Heart left ventricle (tissue), 16 donors: Measurements from ENCODE around the gene RPS6KA5. TPM values are rescaled to one million over a fixed set of nuclear protein-coding genes. Genes with fewer than 3 reads are reported as not detected.

Source experiments
- ATAC-seq, 4 donors: fragments of 200-7000 bp; cut with Tn5 transposase; one replicate each; pipeline ENCODE4 v1.9.1; 2020 to 2022; ENCODE audit warnings: moderate library complexity in 4 of 4, mild to moderate bottlenecking in 3 of 4, moderate number of reproducible peaks in 1 of 4
- DNase-seq, 5 donors: peaks; one replicate each; pipeline ENCODE4 v3.0.0-alpha.2; 2020
- H3K27ac ChIP-seq, 12 donors: fragments of 200-600 bp; sonication (generic) in 4 of 12; one replicate each; pipeline versions ENCODE4 v1.5.0 to v1.8.0; 2016 to 2022; ENCODE audit warnings: mild to moderate bottlenecking in 2 of 12
- H3K27me3 ChIP-seq, 9 donors: fragments of 200-600 bp; sonication (generic) in 2 of 9; one replicate each; pipeline versions ENCODE4 v1.5.1 to v1.8.0; 2016 to 2022; ENCODE audit warnings: mild to moderate bottlenecking in 3 of 9
- H3K36me3 ChIP-seq, 9 donors: fragments of 200-600 bp; sonication (generic) in 2 of 9; one replicate each; pipeline versions ENCODE4 v1.5.0 to v1.8.0; 2018 to 2022; ENCODE audit warnings: mild to moderate bottlenecking in 2 of 9
- H3K4me1 ChIP-seq, 12 donors: fragments of 200-600 bp; sonication (generic) in 4 of 12; one replicate each; pipeline versions ENCODE4 v1.5.0 to v1.8.0; 2016 to 2022; ENCODE audit warnings: mild to moderate bottlenecking in 3 of 12
- H3K4me3 ChIP-seq, 12 donors: fragments of 200-600 bp; sonication (generic) in 4 of 12; one replicate each; pipeline versions ENCODE4 v1.5.0 to v1.8.0; 2017 to 2022; ENCODE audit warnings: mild to moderate bottlenecking in 9 of 12, moderate library complexity in 4 of 12
- H3K9me3 ChIP-seq, 12 donors: fragments of 200-600 bp; sonication (generic) in 4 of 12; one replicate each; pipeline versions ENCODE4 v1.5.0 to v1.8.0; 2016 to 2022; ENCODE audit warnings: mild to moderate bottlenecking in 1 of 12
- POLR2A ChIP-seq, 2 donors: fragments of 450-650 bp; IDR thresholded peaks; one replicate each; pipeline ENCODE4 v1.6.1; 2017; ENCODE audit warnings: antibody characterized with exemption in 2 of 2, mild to moderate bottlenecking in 2 of 2, moderate library complexity in 2 of 2
- WGBS, 4 donors: extraction: QIAGEN DNeasy Blood & Tissue Kit in 2 of 4; methylation state at CpG; one replicate each; pipeline versions ENCODE4 v1.1.5 to v1.1.7; 2013 to 2018; 5-methylcytosine and 5-hydroxymethylcytosine counted together
- intact Hi-C, 10 donors: fragments of 100-400 bp; cut with DNase I; formaldehyde crosslinking; loops; one replicate each; pipeline versions ENCODE4 v1.11.1 to v1.14.2; 2022
- polyA plus RNA-seq, 2 donors: library from polyadenylated mRNA; stranded (reverse); fragments of 200-250 nt; gene quantifications; one replicate each; pipeline ENCODE4 v1.2.3, GENCODE V29; 2013
- total RNA-seq, 9 donors: library from RNA; depleted of rRNA in 2 of 9; stranded (reverse); fragments of >200 nt in 2 of 9; fragmentation: NEBNext Ultra II Directional in 3 of 9; extraction: Animal tissue kit (Norgen Biotek cat#: 25700) in 3 of 9; gene quantifications; one replicate each; pipeline versions ENCODE4 v1.1.0 to v1.2.4, GENCODE V29; 2016 to 2023
- TF ChIP-seq, protein P1 (sequence below), 12 donors: fragments of 200-600 bp; sonication (generic) in 4 of 12; IDR thresholded peaks; one replicate each; pipeline versions ENCODE4 v1.5.0 to v1.8.0; 2018 to 2022; ENCODE audit warnings: antibody characterized with exemption in 12 of 12, mild to moderate bottlenecking in 5 of 12
- donor health status: ischemic (EF 13 %, LVEDD 7.1; RV severe dilation, severe dysfunction).
- donor health status: healthy with polysubstance abuse.
- donor health status: DM: no; HTN: yes; CAD: no.
- donor health status: DM: no; HTN: no; CAD: no.
- donor health status: ischemic (EF 25% LVEDD 6.9; RV normal size, moderate dysfunction).
- donor health status: ischemic (EF 25% LVEDD 5.7; RV mildly dilated, moderate dysfunction).
- donor health status: healthy.
- donor health status: DM: yes; HTN: yes; CAD: no.
- donor health status: ischemic (EF 35%, LVEDD 5.7; RV mildly dilated, moderate dysfunction).
- donor health status: nonischemic (EF 11% LVEDD 7.7; RV severe dilation, severe dysfunction).
- donor health status: DM: yes; HTN: yes; CAD: no.
- donor health status: PGD.
- donor health status: ischemic (EF 29% LVEDD 5.4; RV normal size, mild dysfunction).
- donor health status: nonischemic (EF 23%, LVEDD 6.1; RV moderate dilation, normal function).

RPS6KA5 gene
- total and polyA plus RNA-seq, 11 donors: 0.72 to 13.3 (median 8.5) TPM

- Histone ChIP-seq H3K4me3 (no peak overlapping the region), H3K4me1 (peaks cover 0 to 19% (median 0%) of the 10 kb centered on the region in 12 donors), H3K27me3 (no peaks in the 10 kb centered on the region), H3K27ac (no peak overlapping the region), H3K9me3 (peaks cover 0 to 8% (median 0%) of the 10 kb centered on the region in 12 donors), H3K36me3 (peaks cover 0 to 3% (median 0%) of the 10 kb centered on the region in 9 donors)
- DNase-seq: no peak
- no peak for ATAC-seq
- intact Hi-C loops: no loop called here
- TF ChIP-seq, protein P1, sequence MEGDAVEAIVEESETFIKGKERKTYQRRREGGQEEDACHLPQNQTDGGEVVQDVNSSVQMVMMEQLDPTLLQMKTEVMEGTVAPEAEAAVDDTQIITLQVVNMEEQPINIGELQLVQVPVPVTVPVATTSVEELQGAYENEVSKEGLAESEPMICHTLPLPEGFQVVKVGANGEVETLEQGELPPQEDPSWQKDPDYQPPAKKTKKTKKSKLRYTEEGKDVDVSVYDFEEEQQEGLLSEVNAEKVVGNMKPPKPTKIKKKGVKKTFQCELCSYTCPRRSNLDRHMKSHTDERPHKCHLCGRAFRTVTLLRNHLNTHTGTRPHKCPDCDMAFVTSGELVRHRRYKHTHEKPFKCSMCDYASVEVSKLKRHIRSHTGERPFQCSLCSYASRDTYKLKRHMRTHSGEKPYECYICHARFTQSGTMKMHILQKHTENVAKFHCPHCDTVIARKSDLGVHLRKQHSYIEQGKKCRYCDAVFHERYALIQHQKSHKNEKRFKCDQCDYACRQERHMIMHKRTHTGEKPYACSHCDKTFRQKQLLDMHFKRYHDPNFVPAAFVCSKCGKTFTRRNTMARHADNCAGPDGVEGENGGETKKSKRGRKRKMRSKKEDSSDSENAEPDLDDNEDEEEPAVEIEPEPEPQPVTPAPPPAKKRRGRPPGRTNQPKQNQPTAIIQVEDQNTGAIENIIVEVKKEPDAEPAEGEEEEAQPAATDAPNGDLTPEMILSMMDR (IDR thresholded peaks at IDR 0.05): no peak
- TF ChIP-seq POLR2A (IDR thresholded peaks at IDR 0.05): no peak
These were observed 88.8 kb downstream of the RPS6KA5 start for GRCh38 chr14:90971687-90972086.

DNA sequence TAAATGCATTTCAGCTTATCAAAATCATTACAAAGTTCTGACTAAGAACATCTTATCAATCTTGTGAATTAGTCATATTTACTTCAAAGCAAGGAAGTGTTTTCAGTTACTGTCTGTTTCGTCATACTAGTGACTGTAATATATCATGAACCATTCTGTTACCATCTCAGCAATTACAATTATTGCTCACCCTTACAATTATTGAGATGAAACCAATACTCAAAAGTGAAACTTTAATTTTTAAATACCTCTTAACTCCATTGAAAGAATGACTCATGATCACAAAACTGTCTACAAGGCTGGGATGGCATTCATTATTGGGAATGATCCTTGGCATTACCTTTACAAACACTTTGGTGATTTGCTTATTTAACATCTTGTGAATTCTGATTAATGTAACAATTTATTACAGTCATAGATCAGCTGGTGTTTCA is 90.3 kb downstream of the RPS6KA5 start:
- DNase-seq (no peak), ATAC-seq (no peak)
- intact Hi-C loops: no loop called here
- 80 to 93% (median 87%) methylated on average over 1 of the region's 1 CpG for WGBS, 4 donors
- no peak overlapping the region for H3K4me3 ChIP-seq
- no peaks in the 10 kb centered on the region for H3K36me3 ChIP-seq
- no peak for TF ChIP-seq POLR2A (IDR thresholded peaks at IDR 0.05)
- TF ChIP-seq, protein P1 (IDR thresholded peaks at IDR 0.05): no peak
- H3K27me3 ChIP-seq: no peaks in the 10 kb centered on the region
- H3K4me1 ChIP-seq: peaks cover 0 to 19% (median 0%) of the 10 kb centered on the region in 12 donors
- H3K9me3 ChIP-seq: peaks cover 0 to 8% (median 0%) of the 10 kb centered on the region in 12 donors
- no peak overlapping the region for H3K27ac ChIP-seq

GRCh38 chr14:90969531-90970166 is 90.8 kb downstream of the RPS6KA5 start:
- Histone ChIP-seq H3K4me3 (no peak overlapping the region), H3K27me3 (no peaks in the 10 kb centered on the region), H3K27ac (no peak overlapping the region), H3K9me3 (peaks cover 0 to 8% (median 0%) of the 10 kb centered on the region in 12 donors), H3K4me1 (peaks cover 0 to 19% (median 0%) of the 10 kb centered on the region in 12 donors), H3K36me3 (no peaks in the 10 kb centered on the region)
- intact Hi-C loops: no loop called here
- no peak for TF ChIP-seq POLR2A (IDR thresholded peaks at IDR 0.05)
- TF ChIP-seq, protein P1 (IDR thresholded peaks at IDR 0.05): no peak
- ATAC-seq (no peak), DNase-seq (no peak)
- WGBS, 4 donors: 59 to 63% (median 61%) methylated on average over 3 of the region's 3 CpGs

GRCh38 chr14:90968025-90968424 is 92.4 kb downstream of the RPS6KA5 start:
- TF ChIP-seq POLR2A (IDR thresholded peaks at IDR 0.05): no peak
- TF ChIP-seq, protein P1 (IDR thresholded peaks at IDR 0.05): no peak
- ATAC-seq: no peak
- H3K36me3 ChIP-seq: no peaks in the 10 kb centered on the region
- peaks cover 0 to 19% (median 0%) of the 10 kb centered on the region in 12 donors for H3K4me1 ChIP-seq
- H3K27me3 ChIP-seq: no peaks in the 10 kb centered on the region
- 87 to 94% (median 91%) methylated on average over 2 of the region's 2 CpGs for WGBS, 4 donors
- DNase-seq: no peak
- intact Hi-C loops: no loop called here
- peaks cover 0 to 8% (median 0%) of the 10 kb centered on the region in 12 donors for H3K9me3 ChIP-seq
- no peak overlapping the region for H3K4me3 ChIP-seq
- no peak overlapping the region for H3K27ac ChIP-seq
